ENCODE results near the gene GPR146. TPM values are rescaled to one million over a fixed set of nuclear protein-coding genes. Genes with fewer than 3 reads are reported as not detected.
A peak's percentile ranks its signal among the peaks of the same experiment; 100 is the strongest.

The GPR146 gene
- total and polyA plus RNA-seq, 9 of the 15 experiments (the other 6 are each of a cell fraction or from before 2014, with no cell fraction given) = 0.22 to 3.6 (median 0.64) TPM; not detected in 2

DNA sequence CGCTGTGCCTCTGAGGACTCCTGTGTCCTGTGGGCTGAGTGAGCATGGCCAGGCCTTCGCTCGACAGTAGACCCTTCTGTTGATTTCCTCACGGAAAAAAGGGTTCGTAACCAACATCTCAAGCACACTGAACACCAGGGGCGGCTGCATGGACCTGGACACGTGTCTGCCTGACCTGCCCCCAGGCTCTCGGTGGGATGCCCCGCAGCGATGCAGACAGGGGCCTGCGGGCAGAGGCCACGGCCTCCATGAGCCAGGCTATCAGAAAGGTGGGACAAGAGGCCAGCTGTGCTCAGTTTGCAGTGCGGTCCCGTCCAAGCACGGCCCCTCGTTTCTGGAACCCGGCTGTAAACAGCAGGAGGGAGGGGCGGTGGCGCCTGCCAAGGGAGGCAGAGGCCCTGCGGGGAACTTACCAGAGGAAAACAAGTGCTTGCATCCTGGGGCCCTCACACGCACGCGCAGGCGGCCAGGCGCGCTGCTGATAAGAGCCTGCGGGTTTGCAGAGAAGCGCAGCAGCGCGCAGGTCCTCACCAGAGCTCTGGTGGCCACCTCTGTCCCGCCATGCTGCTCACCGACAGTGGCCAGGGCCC lies 10.6 kb downstream of the GPR146 start (continued):
- TF ChIP-seq, protein P1, sequence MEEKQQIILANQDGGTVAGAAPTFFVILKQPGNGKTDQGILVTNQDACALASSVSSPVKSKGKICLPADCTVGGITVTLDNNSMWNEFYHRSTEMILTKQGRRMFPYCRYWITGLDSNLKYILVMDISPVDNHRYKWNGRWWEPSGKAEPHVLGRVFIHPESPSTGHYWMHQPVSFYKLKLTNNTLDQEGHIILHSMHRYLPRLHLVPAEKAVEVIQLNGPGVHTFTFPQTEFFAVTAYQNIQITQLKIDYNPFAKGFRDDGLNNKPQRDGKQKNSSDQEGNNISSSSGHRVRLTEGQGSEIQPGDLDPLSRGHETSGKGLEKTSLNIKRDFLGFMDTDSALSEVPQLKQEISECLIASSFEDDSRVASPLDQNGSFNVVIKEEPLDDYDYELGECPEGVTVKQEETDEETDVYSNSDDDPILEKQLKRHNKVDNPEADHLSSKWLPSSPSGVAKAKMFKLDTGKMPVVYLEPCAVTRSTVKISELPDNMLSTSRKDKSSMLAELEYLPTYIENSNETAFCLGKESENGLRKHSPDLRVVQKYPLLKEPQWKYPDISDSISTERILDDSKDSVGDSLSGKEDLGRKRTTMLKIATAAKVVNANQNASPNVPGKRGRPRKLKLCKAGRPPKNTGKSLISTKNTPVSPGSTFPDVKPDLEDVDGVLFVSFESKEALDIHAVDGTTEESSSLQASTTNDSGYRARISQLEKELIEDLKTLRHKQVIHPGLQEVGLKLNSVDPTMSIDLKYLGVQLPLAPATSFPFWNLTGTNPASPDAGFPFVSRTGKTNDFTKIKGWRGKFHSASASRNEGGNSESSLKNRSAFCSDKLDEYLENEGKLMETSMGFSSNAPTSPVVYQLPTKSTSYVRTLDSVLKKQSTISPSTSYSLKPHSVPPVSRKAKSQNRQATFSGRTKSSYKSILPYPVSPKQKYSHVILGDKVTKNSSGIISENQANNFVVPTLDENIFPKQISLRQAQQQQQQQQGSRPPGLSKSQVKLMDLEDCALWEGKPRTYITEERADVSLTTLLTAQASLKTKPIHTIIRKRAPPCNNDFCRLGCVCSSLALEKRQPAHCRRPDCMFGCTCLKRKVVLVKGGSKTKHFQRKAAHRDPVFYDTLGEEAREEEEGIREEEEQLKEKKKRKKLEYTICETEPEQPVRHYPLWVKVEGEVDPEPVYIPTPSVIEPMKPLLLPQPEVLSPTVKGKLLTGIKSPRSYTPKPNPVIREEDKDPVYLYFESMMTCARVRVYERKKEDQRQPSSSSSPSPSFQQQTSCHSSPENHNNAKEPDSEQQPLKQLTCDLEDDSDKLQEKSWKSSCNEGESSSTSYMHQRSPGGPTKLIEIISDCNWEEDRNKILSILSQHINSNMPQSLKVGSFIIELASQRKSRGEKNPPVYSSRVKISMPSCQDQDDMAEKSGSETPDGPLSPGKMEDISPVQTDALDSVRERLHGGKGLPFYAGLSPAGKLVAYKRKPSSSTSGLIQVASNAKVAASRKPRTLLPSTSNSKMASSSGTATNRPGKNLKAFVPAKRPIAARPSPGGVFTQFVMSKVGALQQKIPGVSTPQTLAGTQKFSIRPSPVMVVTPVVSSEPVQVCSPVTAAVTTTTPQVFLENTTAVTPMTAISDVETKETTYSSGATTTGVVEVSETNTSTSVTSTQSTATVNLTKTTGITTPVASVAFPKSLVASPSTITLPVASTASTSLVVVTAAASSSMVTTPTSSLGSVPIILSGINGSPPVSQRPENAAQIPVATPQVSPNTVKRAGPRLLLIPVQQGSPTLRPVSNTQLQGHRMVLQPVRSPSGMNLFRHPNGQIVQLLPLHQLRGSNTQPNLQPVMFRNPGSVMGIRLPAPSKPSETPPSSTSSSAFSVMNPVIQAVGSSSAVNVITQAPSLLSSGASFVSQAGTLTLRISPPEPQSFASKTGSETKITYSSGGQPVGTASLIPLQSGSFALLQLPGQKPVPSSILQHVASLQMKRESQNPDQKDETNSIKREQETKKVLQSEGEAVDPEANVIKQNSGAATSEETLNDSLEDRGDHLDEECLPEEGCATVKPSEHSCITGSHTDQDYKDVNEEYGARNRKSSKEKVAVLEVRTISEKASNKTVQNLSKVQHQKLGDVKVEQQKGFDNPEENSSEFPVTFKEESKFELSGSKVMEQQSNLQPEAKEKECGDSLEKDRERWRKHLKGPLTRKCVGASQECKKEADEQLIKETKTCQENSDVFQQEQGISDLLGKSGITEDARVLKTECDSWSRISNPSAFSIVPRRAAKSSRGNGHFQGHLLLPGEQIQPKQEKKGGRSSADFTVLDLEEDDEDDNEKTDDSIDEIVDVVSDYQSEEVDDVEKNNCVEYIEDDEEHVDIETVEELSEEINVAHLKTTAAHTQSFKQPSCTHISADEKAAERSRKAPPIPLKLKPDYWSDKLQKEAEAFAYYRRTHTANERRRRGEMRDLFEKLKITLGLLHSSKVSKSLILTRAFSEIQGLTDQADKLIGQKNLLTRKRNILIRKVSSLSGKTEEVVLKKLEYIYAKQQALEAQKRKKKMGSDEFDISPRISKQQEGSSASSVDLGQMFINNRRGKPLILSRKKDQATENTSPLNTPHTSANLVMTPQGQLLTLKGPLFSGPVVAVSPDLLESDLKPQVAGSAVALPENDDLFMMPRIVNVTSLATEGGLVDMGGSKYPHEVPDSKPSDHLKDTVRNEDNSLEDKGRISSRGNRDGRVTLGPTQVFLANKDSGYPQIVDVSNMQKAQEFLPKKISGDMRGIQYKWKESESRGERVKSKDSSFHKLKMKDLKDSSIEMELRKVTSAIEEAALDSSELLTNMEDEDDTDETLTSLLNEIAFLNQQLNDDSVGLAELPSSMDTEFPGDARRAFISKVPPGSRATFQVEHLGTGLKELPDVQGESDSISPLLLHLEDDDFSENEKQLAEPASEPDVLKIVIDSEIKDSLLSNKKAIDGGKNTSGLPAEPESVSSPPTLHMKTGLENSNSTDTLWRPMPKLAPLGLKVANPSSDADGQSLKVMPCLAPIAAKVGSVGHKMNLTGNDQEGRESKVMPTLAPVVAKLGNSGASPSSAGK (IDR thresholded peaks at IDR 0.05) = peak; percentile 60
- TF ChIP-seq, protein P2, sequence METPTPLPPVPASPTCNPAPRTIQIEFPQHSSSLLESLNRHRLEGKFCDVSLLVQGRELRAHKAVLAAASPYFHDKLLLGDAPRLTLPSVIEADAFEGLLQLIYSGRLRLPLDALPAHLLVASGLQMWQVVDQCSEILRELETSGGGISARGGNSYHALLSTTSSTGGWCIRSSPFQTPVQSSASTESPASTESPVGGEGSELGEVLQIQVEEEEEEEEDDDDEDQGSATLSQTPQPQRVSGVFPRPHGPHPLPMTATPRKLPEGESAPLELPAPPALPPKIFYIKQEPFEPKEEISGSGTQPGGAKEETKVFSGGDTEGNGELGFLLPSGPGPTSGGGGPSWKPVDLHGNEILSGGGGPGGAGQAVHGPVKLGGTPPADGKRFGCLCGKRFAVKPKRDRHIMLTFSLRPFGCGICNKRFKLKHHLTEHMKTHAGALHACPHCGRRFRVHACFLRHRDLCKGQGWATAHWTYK (CRISPR knock-in tag; IDR thresholded peaks at IDR 0.05) = 0 out of 2 replicates have a peak, but pooled peaks have one; percentile 39
- TF ChIP-seq ZBTB17 (CRISPR knock-in tag; IDR thresholded peaks at IDR 0.05) (peak; percentile 31; the same call in 1 of the 2 replicates), ZKSCAN8 (CRISPR knock-in tag; IDR thresholded peaks at IDR 0.05) (no peak), PML (IDR thresholded peaks at IDR 0.05; ENCODE audit: low read length) (no peak), ATF6 (CRISPR knock-in tag; IDR thresholded peaks at IDR 0.05) (no peak), ZBTB7A (IDR thresholded peaks at IDR 0.05; ENCODE audit: borderline replicate concordance, control insufficient read depth, low read depth, low read length) (peak; percentile 19; the same call in 1 of the 2 replicates), TBL1XR1 (IDR thresholded peaks at IDR 0.05; ENCODE audit: low read length in 2 of 2) (peak in 1 of 2 experiments; percentile 38; a peak in 2 of 4 replicates), EP300 (IDR thresholded peaks at IDR 0.05; ENCODE audit: low read length) (peak; percentile 48; the same call in 1 of the 2 replicates), CREB1 (IDR thresholded peaks at IDR 0.05) (no peak), CREB1 (CRISPR knock-in tag; IDR thresholded peaks at IDR 0.05) (peak; percentile 24; the same call in 1 of the 2 replicates)
